Right atrium auricular region (tissue), 2 donors: ENCODE results near the gene MAS1L. TPM values are rescaled to one million over a fixed set of nuclear protein-coding genes. Genes with fewer than 3 reads are reported as not detected.

Source experiments
- DNase-seq: peaks from one replicate; pipeline ENCODE4 v3.0.0-alpha.2; 2019; ENCODE audit warnings: low spot score
- H3K27ac ChIP-seq, 2 donors: fragments of 200-600 bp; sonication (generic); 1 replicate in 1 of 2; 2 replicates in 1 of 2; pipeline ENCODE4 v1.5.1; 2016 to 2019
- H3K27me3 ChIP-seq, 2 donors: fragments of 200-600 bp; sonication (generic); one replicate each; pipeline versions ENCODE4 v1.5.1 to v1.6.0; 2017 to 2019
- H3K36me3 ChIP-seq: fragments of 200-600 bp; sonication (generic); one replicate; pipeline ENCODE4 v1.5.1; 2016
- H3K4me1 ChIP-seq, 2 donors: fragments of 200-600 bp; sonication (generic); one replicate each; pipeline versions ENCODE4 v1.5.1 to v1.6.0; 2017 to 2019
- H3K4me3 ChIP-seq, 2 donors: fragments of 200-600 bp; sonication (generic); 1 replicate in 1 of 2; 2 replicates in 1 of 2; pipeline ENCODE4 v1.5.1; 2017 to 2019; ENCODE audit warnings: mild to moderate bottlenecking in 1 of 2, moderate library complexity in 1 of 2
- H3K9me3 ChIP-seq, 2 donors: fragments of 200-600 bp; sonication (generic); one replicate each; pipeline ENCODE4 v1.5.1; 2019
- total RNA-seq, 2 donors: library from RNA; depleted of rRNA; stranded (reverse); fragments of >200 nt; gene quantifications; one replicate each; pipeline ENCODE4 v1.1.0, GENCODE V29; 2016
- TF ChIP-seq, protein P1 (sequence below), 2 donors: fragments of 200-600 bp; sonication (generic); IDR thresholded peaks; one replicate each; pipeline ENCODE4 v1.5.1; 2019; ENCODE audit warnings: antibody characterized with exemption in 2 of 2

The MAS1L gene
- total RNA-seq, 2 donors from 2014 or later: not detected

DNA sequence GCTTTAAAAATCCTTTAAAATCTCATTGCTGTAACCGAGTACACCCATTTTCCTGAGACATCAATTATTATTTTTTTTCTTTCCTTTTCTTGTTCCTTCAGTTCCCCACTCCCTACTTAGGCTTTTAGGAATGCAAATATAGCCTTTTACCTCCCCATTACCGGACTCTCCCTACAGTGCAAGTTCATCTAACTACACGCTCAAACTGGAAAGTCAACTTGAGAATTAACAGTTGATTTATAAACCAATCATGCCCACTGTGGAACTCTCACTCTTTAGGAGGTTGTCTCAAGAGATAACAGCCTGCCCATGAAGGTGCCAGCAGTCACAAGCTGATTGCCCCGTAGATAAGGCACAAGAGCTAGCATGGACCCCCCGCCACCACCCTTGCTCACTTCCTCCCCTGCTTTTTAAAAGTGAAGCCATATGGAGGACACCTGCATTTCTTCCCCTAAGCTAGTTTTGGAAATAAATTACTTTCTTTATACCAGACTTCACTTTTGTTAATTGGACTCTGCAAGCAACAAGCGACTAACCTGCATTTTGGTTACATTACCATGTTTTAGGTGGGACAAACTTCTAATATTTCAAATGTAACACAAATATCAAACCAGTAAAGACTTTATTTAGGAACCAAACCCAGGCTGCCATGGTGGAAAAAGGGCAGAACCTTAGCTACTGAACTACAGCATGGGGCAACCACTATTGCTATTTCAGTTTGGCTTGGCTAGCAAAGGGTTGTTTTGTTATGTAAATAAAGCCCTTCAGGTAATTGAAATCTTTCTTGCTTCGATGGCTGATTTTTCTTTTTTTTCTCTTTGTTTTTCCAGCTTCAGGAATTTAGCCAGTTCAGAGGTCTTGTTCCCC, 36.9 kb upstream of the MAS1L start:
- no peak overlapping the region for H3K4me3 ChIP-seq
- TF ChIP-seq, protein P1, sequence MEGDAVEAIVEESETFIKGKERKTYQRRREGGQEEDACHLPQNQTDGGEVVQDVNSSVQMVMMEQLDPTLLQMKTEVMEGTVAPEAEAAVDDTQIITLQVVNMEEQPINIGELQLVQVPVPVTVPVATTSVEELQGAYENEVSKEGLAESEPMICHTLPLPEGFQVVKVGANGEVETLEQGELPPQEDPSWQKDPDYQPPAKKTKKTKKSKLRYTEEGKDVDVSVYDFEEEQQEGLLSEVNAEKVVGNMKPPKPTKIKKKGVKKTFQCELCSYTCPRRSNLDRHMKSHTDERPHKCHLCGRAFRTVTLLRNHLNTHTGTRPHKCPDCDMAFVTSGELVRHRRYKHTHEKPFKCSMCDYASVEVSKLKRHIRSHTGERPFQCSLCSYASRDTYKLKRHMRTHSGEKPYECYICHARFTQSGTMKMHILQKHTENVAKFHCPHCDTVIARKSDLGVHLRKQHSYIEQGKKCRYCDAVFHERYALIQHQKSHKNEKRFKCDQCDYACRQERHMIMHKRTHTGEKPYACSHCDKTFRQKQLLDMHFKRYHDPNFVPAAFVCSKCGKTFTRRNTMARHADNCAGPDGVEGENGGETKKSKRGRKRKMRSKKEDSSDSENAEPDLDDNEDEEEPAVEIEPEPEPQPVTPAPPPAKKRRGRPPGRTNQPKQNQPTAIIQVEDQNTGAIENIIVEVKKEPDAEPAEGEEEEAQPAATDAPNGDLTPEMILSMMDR (IDR thresholded peaks at IDR 0.05): no peak
- no peak for DNase-seq
- H3K27me3 ChIP-seq: no peaks in the 10 kb centered on the region
- no peaks in the 10 kb centered on the region for H3K4me1 ChIP-seq
- no peak overlapping the region for H3K27ac ChIP-seq
- no peaks in the 10 kb centered on the region for H3K36me3 ChIP-seq
- no peaks in the 10 kb centered on the region for H3K9me3 ChIP-seq

- no peak overlapping the region for H3K27ac ChIP-seq
- H3K4me1 ChIP-seq: no peaks in the 10 kb centered on the region
- no peaks in the 10 kb centered on the region for H3K27me3 ChIP-seq
- TF ChIP-seq, protein P1 (IDR thresholded peaks at IDR 0.05): no peak
- H3K9me3 ChIP-seq: no peaks in the 10 kb centered on the region
- no peak for DNase-seq
- no peak overlapping the region for H3K4me3 ChIP-seq
- H3K36me3 ChIP-seq: no peaks in the 10 kb centered on the region
These were observed 36.3 kb upstream of the MAS1L start for GRCh38 chr6:29524044-29524443.

DNA sequence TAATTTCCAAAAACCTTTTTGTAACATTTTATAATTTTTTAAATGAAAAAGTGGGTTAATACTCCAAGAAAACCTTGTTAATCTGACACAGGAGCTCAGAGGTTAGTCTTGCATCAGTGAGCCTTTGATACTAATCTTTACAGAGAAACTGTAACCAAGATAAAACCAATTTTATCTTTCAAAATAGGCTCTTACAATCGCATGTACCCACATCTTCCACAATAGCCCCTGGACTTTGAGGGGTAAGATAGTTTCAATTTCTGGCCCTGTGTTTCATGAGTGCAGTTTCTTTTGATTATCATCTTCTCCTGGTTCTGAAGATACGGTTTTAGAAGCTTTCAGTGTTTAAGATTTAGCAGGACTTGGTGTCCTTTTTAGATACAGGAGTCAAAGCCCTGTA, 34.5 kb upstream of the MAS1L start:
- no peaks in the 10 kb centered on the region for H3K36me3 ChIP-seq
- TF ChIP-seq, protein P1 (IDR thresholded peaks at IDR 0.05): no peak
- no peaks in the 10 kb centered on the region for H3K4me1 ChIP-seq
- no peaks in the 10 kb centered on the region for H3K9me3 ChIP-seq
- no peaks in the 10 kb centered on the region for H3K27me3 ChIP-seq
- no peak for DNase-seq
- no peak overlapping the region for H3K27ac ChIP-seq
- H3K4me3 ChIP-seq: no peak overlapping the region

DNA sequence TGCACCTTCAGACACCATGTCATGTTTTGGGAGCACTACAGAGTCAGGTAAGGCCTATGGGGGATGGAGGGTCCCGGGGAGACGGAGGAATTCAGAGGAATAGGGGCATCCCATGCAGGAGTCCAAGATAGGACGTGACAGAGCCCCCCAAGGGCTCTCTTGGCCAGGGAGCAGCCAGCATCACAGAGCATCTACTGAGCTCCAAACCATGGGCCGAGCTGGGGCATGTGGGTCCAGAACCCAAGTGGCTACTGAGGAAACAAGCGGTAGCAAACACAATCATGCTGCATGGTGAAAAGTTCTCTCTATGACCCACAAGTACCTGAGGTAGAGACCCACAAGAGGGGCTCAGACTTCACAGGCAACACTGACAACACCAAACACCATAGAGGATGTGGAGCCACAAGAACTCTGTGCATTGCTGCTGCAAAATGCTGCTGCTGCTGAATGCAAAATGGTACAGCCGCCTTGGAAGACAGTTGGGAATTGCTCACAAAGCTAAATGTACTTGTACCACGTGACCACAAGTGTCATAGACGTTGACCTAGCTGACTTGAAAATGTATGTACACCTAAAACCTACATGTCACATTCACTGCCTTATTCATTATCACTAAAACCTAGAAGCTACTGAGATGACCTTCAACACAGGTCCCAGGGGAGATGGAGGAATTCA, 33.4 kb upstream of the MAS1L start:
- TF ChIP-seq, protein P1 (IDR thresholded peaks at IDR 0.05): no peak
- H3K4me3 ChIP-seq: no peak overlapping the region
- no peaks in the 10 kb centered on the region for H3K36me3 ChIP-seq
- no peaks in the 10 kb centered on the region for H3K4me1 ChIP-seq
- no peak overlapping the region for H3K27ac ChIP-seq
- DNase-seq: peak; percentile 26
- no peaks in the 10 kb centered on the region for H3K9me3 ChIP-seq
- H3K27me3 ChIP-seq: no peaks in the 10 kb centered on the region

DNA sequence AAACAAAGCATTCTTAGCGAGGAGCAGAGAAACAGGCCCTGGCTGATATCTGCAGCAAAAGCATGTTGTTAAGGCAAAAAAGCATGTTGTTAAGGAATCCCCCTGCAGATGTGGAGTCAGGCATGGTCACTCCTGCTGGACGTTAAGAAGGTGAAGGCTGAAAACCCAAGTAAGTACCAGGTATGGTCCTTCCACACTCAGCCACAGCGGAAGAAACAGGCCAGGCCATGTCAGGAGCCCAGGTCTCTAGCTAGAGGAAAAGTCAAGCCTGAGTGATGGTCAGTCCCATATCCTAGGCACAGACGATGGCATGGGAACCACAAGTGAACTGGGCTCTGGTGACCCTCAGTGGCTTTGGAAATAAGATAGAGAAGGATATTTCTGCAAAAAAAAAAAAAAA, 32.5 kb upstream of the MAS1L start:
- no peaks in the 10 kb centered on the region for H3K36me3 ChIP-seq
- no peak overlapping the region for H3K4me3 ChIP-seq
- no peak for DNase-seq
- H3K27ac ChIP-seq: no peak overlapping the region
- H3K4me1 ChIP-seq: no peaks in the 10 kb centered on the region
- H3K27me3 ChIP-seq: no peaks in the 10 kb centered on the region
- no peaks in the 10 kb centered on the region for H3K9me3 ChIP-seq
- TF ChIP-seq, protein P1 (IDR thresholded peaks at IDR 0.05): no peak
